Cerebellar cortex (tissue), 1 donor: Measurements from ENCODE around the gene EYA3.

Source experiments
- DNase-seq: peaks from one replicate; pipeline ENCODE4 v3.0.0-alpha.2; 2015; ENCODE audit warnings: low spot score

Gene EYA3

DNA sequence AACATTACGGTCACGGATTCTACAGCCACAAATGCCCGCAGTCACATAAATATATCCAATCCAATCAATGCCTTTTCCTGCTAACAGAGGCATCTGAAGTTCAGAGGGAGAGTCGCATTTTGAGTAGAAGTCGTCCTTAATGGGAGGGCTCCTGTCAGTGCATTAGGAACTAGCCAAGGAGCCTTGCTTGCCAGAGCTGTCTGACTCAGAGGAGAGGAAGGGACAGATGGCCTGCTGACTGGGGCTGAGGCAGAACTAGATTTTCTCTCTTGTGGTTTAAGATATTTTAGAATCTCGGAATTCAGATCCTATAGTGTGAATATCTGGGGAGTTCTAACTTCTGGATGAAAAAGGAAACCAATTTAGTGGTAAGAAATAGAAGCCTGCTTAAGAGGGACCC is 118.0 kb downstream of the EYA3 start:
- DNase-seq = peak; percentile 64

DNA sequence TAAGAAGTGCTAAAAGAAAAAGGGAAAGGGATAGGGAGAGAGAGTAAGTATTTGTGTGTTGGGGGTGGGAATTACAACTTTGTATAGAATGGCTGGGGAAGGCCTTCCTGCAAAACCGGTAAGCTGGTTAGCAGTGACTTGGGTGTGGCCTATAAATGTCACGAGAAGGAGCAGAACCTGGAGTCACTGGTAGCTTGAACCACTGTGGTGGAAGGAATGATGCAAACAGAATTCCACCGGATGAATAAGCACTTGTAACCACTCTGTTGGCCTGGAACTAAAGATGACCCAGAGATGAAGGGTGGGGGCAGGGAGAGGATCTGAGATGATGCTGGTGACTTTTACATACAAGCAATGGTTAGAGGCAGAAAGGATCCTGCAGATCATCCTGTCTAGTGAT is 119.7 kb downstream of the EYA3 start:
- no peak for DNase-seq

DNA sequence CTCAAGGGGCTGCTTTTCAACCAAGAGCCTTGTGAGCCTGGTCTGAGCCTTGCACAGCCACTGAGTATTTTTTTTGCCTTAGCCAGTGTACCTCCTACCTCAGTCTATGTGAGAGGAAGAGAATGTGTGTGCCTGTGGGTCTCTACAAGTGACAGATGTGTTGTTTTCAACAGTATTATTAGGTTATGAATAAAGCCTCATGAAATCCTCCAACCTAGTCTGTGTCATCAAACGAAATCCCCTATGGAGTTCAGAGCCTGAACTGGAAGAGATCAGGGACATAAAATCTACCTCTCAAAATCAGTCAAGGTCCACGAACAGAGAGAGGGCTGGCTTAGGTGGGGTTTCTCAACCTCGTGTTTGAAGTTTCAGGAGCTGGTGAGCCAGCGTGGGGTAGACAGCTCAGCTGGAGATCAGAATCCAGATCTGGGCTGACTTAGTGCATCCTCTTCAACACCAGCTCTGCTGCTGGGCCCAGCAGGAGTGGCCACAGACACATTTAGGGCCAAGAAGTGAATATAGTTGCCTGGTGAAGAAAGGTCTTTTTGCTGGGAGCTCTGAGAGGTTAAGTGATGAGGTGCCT is 120.4 kb downstream of the EYA3 start:
- no peak for DNase-seq

DNA sequence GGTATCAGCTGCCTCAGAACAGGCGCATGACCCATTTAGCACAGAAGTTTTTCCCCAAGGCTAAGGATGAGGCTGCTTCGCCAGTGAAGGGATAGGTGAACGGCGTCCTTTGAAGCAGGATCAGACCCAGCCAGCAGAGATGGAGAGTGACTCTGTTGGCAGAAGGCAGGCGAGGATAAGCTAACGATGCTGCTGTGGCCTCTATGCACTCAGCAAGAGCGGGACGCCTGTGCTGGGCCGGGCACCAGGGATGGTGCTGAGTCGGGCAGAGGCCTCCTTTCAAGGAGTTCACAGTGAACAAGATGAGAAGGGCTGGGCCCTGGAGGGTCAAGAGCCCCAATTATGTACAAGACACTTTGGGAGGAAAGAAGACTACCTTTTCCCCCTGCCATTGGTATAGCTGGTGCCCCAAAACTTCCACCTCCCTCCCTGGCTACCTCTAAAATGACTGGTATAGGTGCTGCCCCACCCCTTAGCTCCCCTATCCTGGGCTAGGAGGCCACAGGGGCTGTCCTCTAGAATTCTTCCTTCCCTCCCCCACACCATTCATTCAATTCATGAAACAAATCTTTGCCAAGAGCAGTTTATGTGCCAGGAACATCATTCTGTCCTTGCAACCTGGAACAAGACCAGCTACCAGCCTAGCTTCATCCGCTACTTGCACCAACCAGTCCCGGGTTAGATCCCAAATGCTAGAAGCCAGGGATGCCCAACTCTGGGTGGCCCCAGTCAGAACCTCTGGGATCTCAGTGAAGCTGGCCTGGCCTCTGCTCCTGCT is 121.1 kb downstream of the EYA3 start:
- no peak for DNase-seq

DNA sequence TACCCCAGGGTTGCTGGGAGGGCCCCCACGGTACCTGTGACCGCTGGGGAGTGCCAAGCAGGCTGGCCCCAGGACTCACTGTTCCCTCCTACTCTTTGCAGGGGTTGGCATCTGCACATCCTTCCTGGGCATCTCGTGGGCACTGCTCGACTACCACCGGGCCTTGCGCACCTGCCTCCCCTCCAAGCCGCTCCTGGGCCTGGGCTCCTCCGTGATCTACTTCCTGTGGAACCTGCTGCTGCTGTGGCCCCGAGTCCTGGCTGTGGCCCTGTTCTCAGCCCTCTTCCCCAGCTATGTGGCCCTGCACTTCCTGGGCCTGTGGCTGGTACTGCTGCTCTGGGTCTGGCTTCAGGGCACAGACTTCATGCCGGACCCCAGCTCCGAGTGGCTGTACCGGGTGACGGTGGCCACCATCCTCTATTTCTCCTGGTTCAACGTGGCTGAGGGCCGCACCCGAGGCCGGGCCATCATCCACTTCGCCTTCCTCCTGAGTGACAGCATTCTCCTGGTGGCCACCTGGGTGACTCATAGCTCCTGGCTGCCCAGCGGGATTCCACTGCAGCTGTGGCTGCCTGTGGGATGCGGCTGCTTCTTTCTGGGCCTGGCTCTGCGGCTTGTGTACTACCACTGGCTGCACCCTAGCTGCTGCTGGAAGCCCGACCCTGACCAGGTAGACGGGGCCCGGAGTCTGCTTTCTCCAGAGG is 121.9 kb downstream of the EYA3 start:
- DNase-seq = no peak

DNA sequence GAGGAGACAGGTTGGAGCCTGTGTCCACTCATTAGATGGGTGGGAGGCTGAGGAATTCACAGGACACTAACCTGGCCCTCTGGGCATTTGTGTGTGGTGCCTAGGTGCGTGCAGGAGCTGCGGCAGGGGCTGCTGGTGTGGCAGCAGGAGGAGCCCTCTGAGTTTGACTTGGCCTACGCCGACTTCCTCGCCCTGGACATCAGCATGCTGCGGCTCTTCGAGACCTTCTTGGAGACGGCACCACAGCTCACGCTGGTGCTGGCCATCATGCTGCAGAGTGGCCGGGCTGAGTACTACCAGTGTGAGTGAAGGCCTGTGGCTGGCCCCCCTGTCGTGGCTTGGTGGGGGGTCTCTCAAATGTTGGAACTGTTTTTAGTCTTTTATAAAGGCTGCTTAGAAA is 125.0 kb downstream of the EYA3 start:
- DNase-seq = no peak

DNA sequence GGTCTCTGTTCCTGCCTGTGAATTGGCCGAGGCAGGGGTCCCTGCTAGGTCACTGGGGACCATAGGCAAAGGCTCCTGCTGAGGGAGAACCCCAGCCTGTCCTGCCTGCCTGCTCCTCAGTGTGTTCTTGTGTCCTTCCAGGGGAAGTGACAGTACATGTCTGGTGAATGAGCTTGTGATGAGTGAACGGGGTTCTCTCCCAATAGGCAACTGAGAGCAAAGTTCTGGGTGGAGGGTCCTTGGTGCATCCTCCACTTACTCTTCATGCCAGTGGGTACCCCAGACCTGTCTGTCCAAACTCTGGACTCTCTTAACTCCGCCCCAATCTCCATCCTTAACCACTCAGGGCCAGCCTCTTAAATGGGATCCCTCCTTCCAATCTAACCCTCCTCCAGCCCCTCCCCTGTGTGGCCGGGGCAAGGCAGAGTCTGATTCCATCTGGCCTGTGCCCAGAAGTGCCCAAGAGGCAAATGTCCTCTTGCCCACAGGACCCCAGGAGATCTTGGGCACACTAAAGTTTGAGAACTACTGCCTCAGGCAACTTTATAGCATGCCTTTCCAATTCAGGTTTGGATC is 126.7 kb downstream of the EYA3 start:
- no peak for DNase-seq

- DNase-seq = peak; percentile 22
Observed at GRCh38 chr1:27960762-27961645, 127.4 kb downstream of the EYA3 start.

- peak; percentile 65 for DNase-seq
Observed at GRCh38 chr1:27959792-27960603, 128.4 kb downstream of the EYA3 start, which contains the start of gene XKR8. Gene XKR8 (plus strand): TSS chr1:27959973. CDS start chr1:27960070, 97 bp downstream.

GRCh38 chr1:27958513-27958912 is 129.9 kb downstream of the EYA3 start:
- no peak for DNase-seq

DNA sequence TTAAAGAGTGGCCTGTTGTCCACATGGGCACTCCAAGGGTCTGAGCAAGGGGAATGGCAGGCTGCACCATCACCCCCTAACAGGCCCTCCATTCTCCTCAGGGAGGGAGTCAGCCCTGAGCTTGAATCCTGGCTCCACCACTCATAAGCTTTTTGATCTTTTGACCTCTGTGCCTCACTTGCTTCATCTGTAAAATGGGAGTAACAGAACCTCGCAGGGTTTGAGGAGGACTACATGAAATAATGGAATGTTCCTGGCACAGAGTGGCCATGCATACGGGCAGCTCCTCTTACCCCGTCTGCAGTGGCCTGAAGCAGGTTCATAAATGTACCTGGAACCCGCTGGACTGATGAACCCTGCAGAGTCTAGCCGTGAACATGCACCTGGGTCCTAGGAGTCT is 130.8 kb downstream of the EYA3 start:
- DNase-seq = no peak

GRCh38 chr1:27956761-27957160 is 131.6 kb downstream of the EYA3 start:
- no peak for DNase-seq

DNA sequence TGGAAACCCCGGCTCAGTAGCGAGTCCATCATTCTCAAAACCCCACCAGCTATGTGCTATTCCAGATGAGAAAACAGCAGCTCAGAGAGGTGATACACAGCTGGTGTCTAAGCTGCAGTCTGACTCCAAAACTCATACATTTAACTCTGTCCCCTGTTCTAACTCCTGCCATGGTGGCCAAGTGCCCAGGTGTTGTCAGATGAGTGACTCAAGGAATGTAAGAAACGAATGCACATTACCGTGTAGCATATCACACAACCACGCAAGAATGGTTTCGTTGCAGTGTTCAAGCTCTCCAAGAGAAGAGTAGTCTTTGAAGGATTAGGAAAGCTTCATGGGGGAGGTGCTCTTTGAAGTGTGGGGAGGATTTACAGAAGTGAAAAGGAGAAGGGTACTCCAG is 133.3 kb downstream of the EYA3 start:
- DNase-seq = no peak

DNA sequence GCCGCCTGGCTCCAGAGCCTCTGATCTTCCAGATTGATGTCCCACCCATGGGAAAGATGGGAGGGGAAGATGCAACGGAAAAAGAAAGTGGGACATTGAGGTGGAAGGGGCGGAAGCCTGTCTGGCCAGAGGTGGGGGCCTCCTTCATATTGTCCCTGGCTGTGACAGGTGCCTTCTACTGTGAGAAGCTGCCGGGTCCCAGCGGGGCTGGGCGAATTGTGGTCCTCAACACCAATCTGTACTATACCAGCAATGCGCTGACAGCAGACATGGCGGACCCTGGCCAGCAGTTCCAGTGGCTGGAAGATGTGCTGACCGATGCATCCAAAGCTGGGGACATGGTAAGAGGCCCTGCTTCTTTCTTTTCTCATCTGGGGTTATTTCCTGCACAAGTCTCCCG is 134.2 kb downstream of the EYA3 start:
- DNase-seq = no peak

GRCh38 chr1:27952147-27952546 is 136.3 kb downstream of the EYA3 start:
- DNase-seq = no peak

DNA sequence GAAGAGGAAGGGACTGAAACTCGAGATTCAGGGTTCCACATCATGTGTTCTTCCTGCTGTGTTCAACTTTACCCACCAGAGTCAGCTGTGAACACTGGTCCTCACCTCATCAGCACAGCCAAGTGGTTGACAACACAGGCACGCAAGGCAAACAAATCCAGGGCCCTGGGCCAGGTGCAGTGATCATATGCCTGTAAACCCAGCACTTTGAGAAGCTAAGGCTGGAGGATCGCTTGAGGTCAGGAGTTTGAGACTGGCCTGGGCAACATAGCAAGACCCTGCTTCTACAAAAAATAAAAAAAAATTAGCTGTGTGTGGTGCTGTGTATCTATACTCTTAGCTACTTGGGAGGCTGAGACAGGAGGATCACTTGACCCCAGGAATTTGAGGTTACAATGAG is 137.0 kb downstream of the EYA3 start:
- DNase-seq = no peak

- no peak for DNase-seq
Observed at GRCh38 chr1:27949027-27949426, 139.4 kb downstream of the EYA3 start.

DNA sequence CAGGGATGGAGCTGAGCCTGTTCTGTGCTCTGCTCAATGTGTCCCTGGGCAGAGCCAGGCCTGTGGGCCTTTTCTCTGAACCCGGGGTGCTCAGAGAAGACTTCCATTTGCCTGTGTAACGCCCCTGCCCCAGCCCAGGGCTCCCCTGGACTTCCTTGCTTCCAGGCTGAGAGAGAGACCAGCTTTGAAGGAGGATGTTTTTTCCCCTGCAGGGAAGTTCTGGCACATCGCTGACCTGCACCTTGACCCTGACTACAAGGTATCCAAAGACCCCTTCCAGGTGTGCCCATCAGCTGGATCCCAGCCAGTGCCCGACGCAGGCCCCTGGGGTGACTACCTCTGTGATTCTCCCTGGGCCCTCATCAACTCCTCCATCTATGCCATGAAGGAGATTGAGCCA is 143.4 kb downstream of the EYA3 start:
- no peak for DNase-seq

- no peak for DNase-seq
Observed at GRCh38 chr1:27941671-27942540, 146.5 kb downstream of the EYA3 start.
